ENCODE results near the gene NOX1.
"Not testable (repeated sequence)": the region's sequence is repeated elsewhere in the genome, so short reads cannot be mapped to it uniquely, and the experiment has no call there.

The NOX1 gene

DNA sequence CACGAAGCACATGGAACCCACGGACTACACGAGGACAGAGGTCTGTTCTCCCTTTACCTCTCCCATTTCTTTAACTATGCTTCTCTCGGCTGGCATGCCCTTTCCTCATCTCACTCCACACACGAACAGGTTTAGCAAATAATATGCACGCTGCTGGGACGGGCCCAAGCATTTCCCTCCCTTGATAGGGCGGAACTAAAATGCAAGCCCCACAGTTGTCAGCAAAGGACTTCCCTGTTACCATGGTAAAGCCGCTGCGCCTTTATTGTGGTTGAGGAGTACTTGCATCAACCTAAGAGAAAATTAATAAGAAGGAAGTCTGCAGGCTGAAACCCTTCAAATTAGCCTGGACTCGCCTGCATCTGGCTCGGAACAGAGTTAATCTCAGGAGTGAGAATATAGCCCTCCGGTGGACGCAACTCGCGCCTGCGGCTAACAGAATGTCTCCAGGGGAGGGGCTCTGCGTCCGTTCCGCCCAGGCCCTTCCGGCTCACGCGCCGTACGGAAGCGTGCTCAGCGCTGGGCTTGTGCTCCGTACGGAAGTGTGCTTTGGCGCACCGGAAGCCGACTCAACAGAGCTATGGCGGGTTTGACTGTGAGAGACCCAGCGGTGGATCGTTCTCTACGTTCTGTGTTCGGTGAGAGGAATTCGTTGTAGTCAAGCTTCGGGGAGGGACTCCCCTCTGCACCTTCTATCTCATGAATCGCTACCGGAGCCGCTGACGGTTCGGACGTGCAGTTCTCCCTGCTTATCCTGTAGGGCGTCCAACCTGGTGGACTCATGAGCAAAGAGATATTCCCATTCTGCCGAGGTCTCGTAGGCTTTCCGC lies 54.1 kb downstream of the NOX1 start, which contains the start of gene CSTF2:
TSS of gene CSTF2 (plus strand) at position 555 of the 830 bp plus-strand sequence. CDS start at position 581, 26 bp downstream.
- DNase-seq (ENCODE audit: low read depth in 2 of 2), result peak; percentile 29 to 37

DNA sequence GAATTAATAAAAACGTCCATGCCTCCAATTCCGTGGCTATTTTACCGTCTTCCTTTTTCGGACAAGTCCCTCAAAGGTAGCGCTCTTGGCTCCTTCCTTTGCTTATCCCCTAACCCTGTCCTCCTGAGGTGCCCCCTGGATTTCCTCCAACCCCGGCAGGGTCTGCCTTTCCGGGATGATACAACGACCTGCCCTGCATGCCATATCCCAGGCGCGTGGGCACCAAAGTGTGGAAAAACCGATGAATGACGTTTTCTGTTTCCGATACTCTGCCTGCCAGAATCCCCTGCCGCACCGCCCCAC lies 54.7 kb downstream of the NOX1 start:
- DNase-seq (ENCODE audit: low read depth in 2 of 2), result no peak

DNA sequence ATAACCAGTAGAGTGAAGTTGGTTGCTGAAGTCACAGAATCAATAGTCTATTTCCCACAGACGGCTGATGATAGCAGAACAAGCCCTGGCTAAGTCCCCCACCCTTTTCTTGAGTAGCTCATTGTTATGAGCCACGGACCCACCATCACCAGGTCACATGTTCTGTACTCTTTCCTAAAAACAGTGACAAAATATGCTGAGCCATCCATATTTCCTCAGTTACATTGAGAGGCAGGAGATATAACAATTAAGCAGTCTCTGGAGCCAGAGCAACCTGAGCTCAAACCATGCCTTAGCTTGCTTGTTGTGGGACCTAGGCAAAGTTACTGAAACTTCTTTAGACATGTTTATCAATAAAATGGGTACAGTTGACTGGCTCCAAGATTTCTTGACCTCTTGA lies 56.8 kb downstream of the NOX1 start:
- no peak for DNase-seq (ENCODE audit: low read depth in 2 of 2)

DNA sequence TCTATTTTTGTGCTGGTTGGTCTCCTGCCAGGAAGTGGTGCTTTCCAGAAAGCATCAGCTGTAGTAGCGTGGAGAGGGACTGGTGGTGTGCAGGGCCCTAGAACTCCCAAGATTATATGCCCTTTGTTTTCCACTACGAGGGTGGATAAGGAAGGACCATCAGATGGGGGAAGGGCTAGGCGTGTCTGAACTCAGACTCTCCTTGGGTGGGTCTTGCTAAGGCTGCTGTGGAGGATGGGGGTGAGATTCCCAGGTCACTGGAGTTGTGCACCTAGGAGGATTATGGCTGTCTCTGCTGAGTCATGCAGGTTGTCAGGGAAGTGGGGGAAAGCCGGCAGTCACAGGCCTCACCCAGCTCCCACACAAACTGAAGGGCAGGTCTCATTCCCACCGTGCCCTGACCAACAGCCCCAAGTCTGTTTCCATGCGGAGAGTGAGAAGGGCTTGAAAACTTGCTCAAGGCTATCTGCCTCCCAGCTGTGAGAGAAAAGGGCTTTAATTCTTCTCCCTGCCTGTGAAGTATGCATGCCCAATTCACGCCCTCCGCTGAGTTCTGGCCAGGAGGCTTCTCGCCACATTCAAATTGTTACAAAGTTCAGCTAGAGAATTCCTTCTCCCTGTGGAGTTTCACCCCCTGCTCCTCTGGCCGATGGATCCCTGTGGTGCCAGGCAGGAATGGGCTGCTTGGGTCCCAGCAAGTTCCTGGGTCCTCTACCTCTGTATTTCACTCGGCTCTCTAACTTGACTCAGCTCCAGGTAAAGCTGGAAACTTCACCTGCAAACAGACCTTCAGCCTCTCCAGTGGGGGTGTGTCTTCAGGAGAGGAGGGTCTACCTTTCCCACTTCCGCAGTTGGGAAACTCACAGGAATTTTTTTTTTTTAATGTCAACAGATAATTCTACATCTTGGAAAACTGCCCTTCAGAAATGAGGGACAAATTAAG lies 61.7 kb downstream of the NOX1 start:
- DNase-seq (ENCODE audit: low read depth in 2 of 2), result no peak

DNA sequence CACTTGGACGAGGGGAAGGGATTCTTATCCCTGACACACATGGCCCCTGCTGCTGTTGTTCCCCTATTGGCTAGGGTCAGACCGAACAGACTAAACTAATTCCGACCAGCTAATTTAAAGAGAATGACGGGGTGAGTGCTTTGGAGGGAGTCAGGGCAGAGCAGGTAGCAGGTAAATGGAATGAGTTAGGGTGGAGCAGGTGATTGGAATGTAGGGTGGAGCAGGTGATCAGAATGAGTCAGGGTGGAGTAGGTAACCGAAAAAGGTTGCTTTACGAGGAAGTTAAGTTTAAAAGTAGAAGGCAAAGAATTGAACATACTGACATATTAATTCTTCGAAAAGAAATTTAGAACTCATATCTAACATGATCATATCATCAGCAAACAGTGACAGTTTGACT lies 65.9 kb downstream of the NOX1 start:
- DNase-seq (ENCODE audit: low read depth in 2 of 2), result not testable (repeated sequence)

DNA sequence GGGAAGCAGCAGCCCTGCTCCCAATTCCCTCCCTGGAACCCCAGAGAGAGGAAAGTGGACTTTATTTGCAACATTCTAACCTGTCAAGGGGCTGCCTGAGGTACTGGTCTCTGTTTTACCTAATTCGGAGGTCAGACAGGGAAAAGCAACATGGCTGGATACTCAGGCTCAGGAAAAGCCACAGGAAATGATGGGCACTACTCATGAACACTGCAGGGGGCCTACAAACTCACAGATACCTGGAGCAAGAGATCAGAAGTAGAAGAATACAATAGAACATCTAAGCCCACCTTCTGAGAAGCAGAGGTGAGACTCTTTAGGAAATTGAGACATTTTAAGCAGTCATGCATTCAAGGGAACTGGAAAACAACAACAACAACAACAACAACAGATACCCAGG lies 69.4 kb downstream of the NOX1 start:
- no peak for DNase-seq (ENCODE audit: low read depth in 2 of 2)

DNA sequence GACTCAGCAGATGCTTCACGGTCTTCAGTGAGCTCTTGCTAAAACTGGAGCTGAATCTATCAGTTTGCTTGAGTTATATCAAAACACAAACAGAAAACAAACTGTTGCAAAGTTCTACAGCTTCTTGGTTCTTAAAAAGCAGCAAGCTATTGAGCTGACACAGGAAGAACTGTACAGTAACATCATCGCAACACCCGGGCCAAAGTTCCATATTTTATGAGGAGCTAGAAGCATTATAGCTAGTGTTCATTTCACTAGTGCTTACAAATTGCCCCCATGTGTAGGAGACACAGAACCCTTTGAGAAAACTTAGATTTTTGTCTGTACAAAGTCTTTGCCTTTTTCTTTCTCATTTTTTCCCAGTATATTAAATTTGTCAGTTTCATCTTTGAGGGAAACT lies 71.3 kb downstream of the NOX1 start:
- DNase-seq (ENCODE audit: low read depth in 2 of 2), result no peak

DNA sequence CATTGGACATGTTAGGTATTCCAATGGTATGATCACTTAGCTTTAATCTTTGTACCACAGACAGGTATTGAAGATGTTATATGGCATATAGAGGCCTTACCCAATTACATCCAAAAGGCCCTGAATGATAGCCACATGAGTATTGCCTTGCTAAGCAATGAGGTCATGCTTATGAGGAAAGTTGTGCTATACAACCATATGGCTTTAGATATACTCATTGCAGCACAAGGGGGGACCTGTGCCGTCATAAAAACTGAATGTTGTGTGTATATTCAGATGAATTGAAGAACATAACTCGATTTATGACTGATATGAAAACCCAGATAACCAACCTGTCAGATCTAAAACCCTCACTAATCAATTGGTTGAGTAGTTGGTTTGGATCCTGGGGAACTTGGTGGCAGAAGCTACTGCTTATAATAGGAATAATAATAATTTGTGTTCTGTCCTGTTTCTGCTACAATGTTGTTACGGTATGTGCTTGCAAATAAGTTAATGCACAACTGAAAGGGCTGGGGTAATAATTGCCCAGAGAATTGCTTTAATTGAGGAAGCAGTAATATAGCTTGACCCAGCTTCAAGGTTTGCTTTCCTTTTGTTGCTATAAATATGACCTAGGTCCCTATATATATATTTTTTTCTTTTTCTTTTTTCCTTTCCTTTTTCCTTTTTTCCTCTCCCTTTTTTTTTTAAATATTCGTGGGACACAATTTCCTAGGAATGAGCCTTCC lies 75.5 kb downstream of the NOX1 start:
- DNase-seq (ENCODE audit: low read depth in 2 of 2), result no peak

DNA sequence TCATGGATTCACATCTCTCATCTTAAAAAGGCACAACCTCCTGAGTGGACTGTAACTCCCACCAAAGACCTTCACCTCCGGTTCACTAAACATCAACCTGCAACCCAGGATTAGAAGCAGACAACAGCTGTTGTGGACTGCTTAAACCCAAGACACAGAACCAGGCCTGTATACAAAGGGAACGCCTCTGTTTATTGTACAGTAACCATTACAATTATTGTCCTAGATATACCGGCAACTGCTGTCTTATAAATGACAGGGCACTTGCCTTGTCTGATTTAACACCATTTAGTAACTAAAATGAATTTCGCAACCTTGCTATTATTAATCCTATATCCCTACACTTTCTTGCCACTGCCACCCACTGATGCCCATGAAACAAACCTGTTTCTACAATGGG lies 76.8 kb downstream of the NOX1 start:
- no peak for DNase-seq (ENCODE audit: low read depth in 2 of 2)

DNA sequence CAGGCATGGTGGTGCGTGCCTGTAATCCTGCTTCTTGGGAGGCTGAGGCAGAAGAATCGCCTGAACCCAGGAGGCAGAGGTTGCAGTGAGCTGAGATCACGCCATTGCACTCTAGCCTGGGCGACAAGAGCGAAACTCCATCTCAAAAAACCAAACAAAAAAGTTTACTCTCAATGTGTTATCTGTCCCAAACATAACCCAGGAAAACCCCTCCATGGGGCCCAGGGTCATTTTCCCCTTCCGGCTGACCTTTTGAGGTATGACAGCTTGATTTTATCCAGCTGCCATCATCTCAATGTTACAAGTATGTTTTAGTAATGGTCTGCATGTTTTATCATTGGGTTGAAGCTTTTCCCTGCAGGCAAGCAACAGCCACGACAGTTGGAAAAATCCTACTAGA lies 77.8 kb downstream of the NOX1 start:
- DNase-seq (ENCODE audit: low read depth in 2 of 2), result not testable (repeated sequence)

Data from fibroblast of skin of left biceps (primary cell).